ENCODE measurements around the gene DDHD1. TPM values are rescaled to one million over a fixed set of nuclear protein-coding genes. Genes with fewer than 3 reads are reported as not detected.

The DDHD1 gene
- 10.8 TPM for polyA plus RNA-seq (2012; ENCODE audit: insufficient read depth, insufficient read length, low read depth)

GRCh38 chr14:53152887-53153701, at the start of gene DDHD1:
TSS of gene DDHD1 (minus strand) at chr14:53153323. CDS start at chr14:53153098, 225 bp downstream.
- DNase-seq: peak; percentile 88
- H3K36me3 ChIP-seq: peaks cover 5% of the 10 kb centered on the region
- no peak for TF ChIP-seq CTCF (IDR thresholded peaks at IDR 0.05; ENCODE audit: low read depth, low read length)
- peak within 1 kb of the TSS; percentile 75 for H3K4me3 ChIP-seq (ENCODE audit: low read depth, low read length)
- no peaks in the 10 kb centered on the region for H3K9me3 ChIP-seq
- H3K27me3 ChIP-seq: no peaks in the 10 kb centered on the region
- H3K4me1 ChIP-seq: no peaks in the 10 kb centered on the region; the same call in 1 of the 2 replicates

GRCh38 chr14:53195949-53196348, 42.8 kb upstream of the DDHD1 start:
- Histone ChIP-seq H3K9me3 (no peaks in the 10 kb centered on the region), H3K4me1 (no peaks in the 10 kb centered on the region), H3K27me3 (peaks cover 3% of the 10 kb centered on the region; the same call in 1 of the 2 replicates), H3K36me3 (no peaks in the 10 kb centered on the region), H3K4me3 (ENCODE audit: low read depth, low read length) (no peak overlapping the region)
- TF ChIP-seq CTCF (IDR thresholded peaks at IDR 0.05; ENCODE audit: low read depth, low read length): 0 out of 2 replicates have a peak, but pooled peaks have one; percentile 3
- no peak for DNase-seq

GRCh38 chr14:53193193-53193592, 40.1 kb upstream of the DDHD1 start:
- no peaks in the 10 kb centered on the region for H3K36me3 ChIP-seq
- no peak for TF ChIP-seq CTCF (IDR thresholded peaks at IDR 0.05; ENCODE audit: low read depth, low read length)
- no peak for DNase-seq
- no peaks in the 10 kb centered on the region for H3K4me1 ChIP-seq
- H3K9me3 ChIP-seq: no peaks in the 10 kb centered on the region
- no peak overlapping the region for H3K4me3 ChIP-seq (ENCODE audit: low read depth, low read length)
- no peaks in the 10 kb centered on the region; the same call in 1 of the 2 replicates for H3K27me3 ChIP-seq

- no peak for DNase-seq
- no peaks in the 10 kb centered on the region for H3K36me3 ChIP-seq
- no peaks in the 10 kb centered on the region for H3K9me3 ChIP-seq
- no peak for TF ChIP-seq CTCF (IDR thresholded peaks at IDR 0.05; ENCODE audit: low read depth, low read length)
- no peak overlapping the region for H3K4me3 ChIP-seq (ENCODE audit: low read depth, low read length)
- H3K4me1 ChIP-seq: no peaks in the 10 kb centered on the region
- peaks cover 5% of the 10 kb centered on the region; the same call in 1 of the 2 replicates for H3K27me3 ChIP-seq
Observed at GRCh38 chr14:53192052-53192760, 39.1 kb upstream of the DDHD1 start.

- H3K4me3 ChIP-seq (ENCODE audit: low read depth, low read length): no peak overlapping the region
- DNase-seq: no peak
- peaks cover 5% of the 10 kb centered on the region; the same call in 1 of the 2 replicates for H3K27me3 ChIP-seq
- no peaks in the 10 kb centered on the region for H3K36me3 ChIP-seq
- no peaks in the 10 kb centered on the region for H3K9me3 ChIP-seq
- TF ChIP-seq CTCF (IDR thresholded peaks at IDR 0.05; ENCODE audit: low read depth, low read length): no peak
- H3K4me1 ChIP-seq: no peaks in the 10 kb centered on the region
Observed at GRCh38 chr14:53190938-53191337, 37.8 kb upstream of the DDHD1 start.

Measured in BE2C (cell line).